HG03064 (cell line): ENCODE measurements around the gene SPPL2A.
"Not testable (repeated sequence)": the region's sequence is repeated elsewhere in the genome, so short reads cannot be mapped to it uniquely, and the experiment has no call there.

ENCODE experiments used
- ATAC-seq: cut with Tn5 transposase; IDR thresholded peaks from one replicate; pipeline ENCODE4 v1.9.1; 2021; ENCODE audit warnings: low read depth; ENCODE audit not compliant: unreplicated experiment

The SPPL2A gene

GRCh38 chr15:50694634-50695165 lies 70.8 kb downstream of the SPPL2A start:
- not testable (repeated sequence) for ATAC-seq

- ATAC-seq: no peak
Observed at GRCh38 chr15:50687302-50687902, 78.1 kb downstream of the SPPL2A start.

- ATAC-seq: peak; percentile 71
Observed at GRCh38 chr15:50686469-50687301, 78.8 kb downstream of the SPPL2A start, which contains the start of gene TRPM7. TRPM7 (minus strand) TSS chr15:50686797; CDS start chr15:50686533, 264 bp downstream.

GRCh38 chr15:50685976-50686468 lies 79.5 kb downstream of the SPPL2A start:
- ATAC-seq: peak; percentile 62

GRCh38 chr15:50685191-50685975 lies 80.1 kb downstream of the SPPL2A start:
- ATAC-seq: no peak

GRCh38 chr15:50681467-50681866 lies 84.0 kb downstream of the SPPL2A start:
- no peak for ATAC-seq

GRCh38 chr15:50676799-50677483 lies 88.6 kb downstream of the SPPL2A start:
- ATAC-seq: no peak

DNA sequence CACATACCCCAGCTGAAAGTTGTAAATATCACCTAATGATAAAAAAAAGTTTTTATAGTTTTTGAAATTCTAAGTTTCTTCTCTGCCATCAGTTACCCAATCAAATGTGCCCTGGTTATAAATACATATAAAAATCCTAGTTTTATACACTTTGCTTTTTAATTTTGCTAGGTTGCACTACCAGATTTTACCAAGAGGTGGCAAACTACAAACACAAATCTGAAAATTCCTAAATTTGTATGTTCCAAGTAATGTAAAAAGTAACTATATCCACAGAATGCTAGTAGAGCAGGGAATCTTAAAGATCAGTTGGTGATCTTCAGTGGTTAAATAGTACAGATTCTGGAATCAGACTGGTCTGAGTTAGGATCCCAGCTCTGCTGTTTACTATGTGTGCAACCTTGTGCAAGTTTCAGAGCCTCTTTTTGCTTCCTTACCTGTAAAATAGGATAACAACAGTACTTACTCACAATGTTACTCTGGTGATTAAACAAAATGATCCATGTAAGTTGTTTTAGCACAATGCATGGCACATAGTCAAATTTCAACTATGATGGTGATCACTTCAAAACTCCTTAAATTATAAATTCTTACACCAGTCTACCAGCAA lies 89.9 kb downstream of the SPPL2A start:
- no peak for ATAC-seq

GRCh38 chr15:50670115-50670514 lies 95.4 kb downstream of the SPPL2A start:
- no peak for ATAC-seq

DNA sequence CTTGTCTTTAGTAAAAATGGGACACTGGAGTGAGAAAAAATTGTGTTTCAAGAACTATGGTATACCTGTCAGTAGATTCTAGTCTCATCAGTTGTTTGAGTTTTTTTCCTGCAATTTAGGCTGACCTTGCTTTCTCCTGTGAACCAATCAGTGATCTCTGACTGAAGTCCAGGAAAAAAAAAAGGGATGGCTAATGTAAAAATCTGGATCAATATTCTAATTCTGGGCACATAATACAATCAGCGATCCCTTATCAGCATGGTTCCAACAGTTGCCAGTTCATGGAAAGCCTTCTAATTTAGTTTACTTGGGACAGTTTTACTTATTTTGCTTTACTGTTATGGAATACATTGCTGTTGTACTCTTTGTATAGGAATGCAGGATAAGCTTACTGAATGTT lies 95.9 kb downstream of the SPPL2A start:
- no peak for ATAC-seq

- no peak for ATAC-seq
Observed at GRCh38 chr15:50665938-50666337, 99.6 kb downstream of the SPPL2A start.

GRCh38 chr15:50655555-50655954 lies 110.0 kb downstream of the SPPL2A start:
- ATAC-seq: no peak

DNA sequence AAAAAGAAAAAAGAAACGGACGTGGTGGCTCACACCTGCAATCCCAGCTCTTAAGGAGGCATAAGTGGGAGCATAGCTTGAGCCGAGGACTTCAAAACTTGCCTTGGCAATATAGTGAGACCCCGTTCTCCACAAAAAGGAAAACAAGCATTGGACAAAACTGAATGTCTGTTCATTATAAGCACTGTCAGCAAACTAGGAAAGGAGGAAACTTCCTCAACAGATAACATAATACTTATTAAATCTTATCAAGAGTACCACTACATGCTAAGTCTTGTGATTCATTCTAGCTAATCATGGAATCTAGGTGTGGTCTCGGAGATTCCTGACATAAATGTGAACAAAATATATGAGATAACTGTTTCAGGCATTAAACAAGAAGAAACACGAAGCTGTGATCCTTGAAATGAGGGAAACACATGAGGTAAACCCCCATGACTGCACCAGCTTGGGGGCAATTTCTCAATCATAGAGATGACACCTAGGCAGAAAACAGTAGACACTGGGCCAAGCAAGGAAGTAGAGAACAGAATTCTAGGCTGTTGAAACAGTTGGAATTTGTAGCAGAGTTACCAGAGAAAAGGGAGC lies 112.3 kb downstream of the SPPL2A start:
- no peak for ATAC-seq

DNA sequence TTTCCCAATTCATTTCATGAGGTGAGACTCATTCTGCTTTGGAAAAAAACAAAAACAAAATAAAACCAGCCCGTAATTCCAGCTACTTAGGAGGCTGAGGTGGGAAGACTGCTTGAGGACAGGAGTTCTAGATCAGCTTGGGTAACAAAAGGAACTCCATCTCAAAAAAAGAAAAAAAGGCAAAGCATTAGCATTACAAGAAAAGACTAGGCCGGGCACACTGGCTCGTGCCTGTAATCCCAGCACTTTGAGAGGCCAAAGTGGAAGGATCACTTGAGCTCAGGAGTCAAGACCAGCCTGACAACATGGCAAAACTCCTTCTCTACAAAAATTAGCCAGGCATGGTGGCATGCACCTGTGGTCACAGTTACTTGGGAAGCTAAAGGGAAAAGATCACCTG lies 112.8 kb downstream of the SPPL2A start:
- no peak for ATAC-seq
